Fibroblast of lung (primary cell): Measurements from ENCODE around the gene NMRAL1.

Experiments
- CTCF ChIP-seq, 2 donors: IDR thresholded peaks in 1 of 2; conservative IDR thresholded peaks in 1 of 2; 1 replicate in 1 of 2; 2 replicates in 1 of 2; pipeline ENCODE4 v1.5.1; 2011 to 2012; ENCODE audit warnings: low read length in 2 of 2, control low read depth in 1 of 2, inconsistent platforms in 1 of 2, low read depth in 1 of 2, mild to moderate bottlenecking in 1 of 2
- EZH2 ChIP-seq: IDR thresholded peaks from 2 replicates; pipeline ENCODE4 v1.5.1; 2012; ENCODE audit warnings: low read length, control low read depth, mild to moderate bottlenecking; ENCODE audit errors: missing control alignments

GRCh38 chr16:4505356-4506147 is 31.1 kb upstream of the NMRAL1 start:
- TF ChIP-seq CTCF (conservative IDR thresholded peaks at IDR 0.05 in 1 of 2, IDR thresholded peaks at IDR 0.05 in 1 of 2; ENCODE audit: low read depth in 1 of 2, low read length in 2 of 2) (no peak), EZH2 (no peak)
